GM21526 (cell line): Measurements from ENCODE around the gene HOXB4.

ENCODE experiments used
- ATAC-seq: cut with Tn5 transposase; IDR thresholded peaks from one replicate; pipeline ENCODE4 v1.9.1; 2021; ENCODE audit warnings: moderate library complexity; ENCODE audit not compliant: unreplicated experiment, low FRiP score

HOXB4 gene

GRCh38 chr17:48561884-48562810 lies 16.0 kb downstream of the HOXB4 start:
- no peak for ATAC-seq

DNA sequence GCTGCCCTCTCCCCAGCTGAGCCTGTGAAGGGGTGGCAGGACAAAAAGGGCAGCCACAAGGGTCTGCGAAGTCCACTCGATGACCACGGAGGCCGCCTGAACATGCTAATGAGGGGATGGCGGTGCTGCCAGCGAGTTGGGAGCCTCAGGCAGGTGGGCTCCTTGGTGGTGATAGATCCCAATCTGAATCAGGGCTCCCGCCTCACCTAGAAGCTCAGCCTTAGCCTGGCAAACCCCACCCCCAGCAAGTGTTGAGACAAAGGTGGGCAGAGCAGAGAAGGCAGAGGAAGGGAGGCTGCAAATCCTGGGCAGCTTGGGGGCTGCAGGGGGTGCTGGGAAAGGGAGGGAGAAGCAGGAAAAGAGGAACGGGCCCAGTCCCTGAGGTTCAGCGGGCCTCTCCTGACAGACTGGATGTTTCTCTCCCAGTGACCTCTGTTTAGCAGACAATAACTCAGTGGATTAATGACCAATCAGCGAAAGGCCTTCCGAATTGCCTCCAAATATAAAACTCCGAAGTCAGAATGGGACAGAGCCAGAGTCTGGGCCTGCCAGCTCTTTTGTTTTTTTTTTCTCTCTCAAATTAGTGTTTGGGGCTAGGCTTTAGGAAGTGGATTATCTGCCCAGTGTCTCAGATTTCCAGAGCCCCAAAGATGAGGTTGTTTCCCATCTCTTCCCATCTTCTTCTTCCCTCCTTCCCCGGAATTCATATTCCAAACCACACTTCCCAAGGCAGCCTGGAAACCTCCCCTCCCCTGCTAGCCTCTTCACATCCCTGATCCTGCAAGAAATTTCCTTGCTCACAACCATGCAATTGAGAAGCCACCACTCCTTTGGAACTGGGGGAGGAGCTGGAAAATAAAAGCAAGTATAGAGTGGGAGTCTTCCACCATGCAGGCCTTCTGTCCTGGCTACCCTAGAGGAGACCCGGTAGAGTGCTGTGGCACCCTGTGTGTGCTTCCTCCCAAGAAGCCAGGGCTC lies 18.0 kb downstream of the HOXB4 start:
- ATAC-seq, result no peak

DNA sequence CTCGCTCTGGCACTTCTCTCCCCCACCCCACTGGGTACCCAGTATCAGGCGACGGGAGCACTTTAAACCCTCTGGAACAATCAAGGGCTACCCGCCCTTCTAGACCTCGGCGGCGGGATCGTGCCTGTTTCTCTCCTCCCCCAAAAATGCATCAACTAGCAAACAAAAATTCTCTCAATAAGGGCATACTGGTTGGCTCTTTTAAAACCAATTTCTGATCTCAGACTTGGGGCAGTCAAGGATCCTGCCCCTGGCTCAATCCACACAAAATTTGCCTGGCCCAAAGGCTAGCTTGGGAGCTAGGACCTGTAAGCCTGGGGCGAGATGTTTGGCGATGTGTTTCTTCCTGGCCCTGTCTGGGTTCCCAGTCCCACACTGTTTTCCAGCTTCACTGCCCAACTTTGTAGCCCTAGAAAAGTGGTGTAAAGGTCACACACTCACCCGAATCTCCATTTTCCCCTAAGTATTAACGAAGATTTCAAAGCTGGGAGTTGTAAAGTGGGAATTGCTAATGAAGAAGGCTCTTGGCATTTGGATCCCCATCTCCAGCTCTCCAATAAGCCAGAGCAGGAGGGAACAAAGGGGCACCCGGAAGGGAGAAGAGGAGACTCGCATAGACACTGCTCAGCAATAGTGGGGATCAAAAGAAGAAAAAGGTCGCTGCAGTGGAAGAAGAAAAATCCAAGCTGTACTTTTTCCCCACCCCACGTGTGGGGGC lies 18.9 kb downstream of the HOXB4 start:
- no peak for ATAC-seq

DNA sequence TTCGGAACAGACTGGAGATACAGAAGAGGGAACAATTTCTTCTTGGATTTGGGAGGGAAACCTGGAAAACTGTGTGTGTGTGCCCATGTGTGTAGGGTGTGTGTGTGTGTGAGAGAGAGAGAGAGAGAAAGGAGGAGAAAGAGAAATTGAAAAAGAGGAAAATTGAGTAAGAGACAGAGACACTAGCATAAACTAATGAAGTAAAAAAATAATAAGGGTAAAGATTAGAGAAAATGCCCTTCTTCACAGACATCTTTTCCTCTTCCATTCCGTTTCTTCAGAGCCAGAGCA lies 19.4 kb downstream of the HOXB4 start:
- ATAC-seq, result no peak

- no peak for ATAC-seq
Measured at GRCh38 chr17:48558057-48558830, 19.9 kb downstream of the HOXB4 start.

DNA sequence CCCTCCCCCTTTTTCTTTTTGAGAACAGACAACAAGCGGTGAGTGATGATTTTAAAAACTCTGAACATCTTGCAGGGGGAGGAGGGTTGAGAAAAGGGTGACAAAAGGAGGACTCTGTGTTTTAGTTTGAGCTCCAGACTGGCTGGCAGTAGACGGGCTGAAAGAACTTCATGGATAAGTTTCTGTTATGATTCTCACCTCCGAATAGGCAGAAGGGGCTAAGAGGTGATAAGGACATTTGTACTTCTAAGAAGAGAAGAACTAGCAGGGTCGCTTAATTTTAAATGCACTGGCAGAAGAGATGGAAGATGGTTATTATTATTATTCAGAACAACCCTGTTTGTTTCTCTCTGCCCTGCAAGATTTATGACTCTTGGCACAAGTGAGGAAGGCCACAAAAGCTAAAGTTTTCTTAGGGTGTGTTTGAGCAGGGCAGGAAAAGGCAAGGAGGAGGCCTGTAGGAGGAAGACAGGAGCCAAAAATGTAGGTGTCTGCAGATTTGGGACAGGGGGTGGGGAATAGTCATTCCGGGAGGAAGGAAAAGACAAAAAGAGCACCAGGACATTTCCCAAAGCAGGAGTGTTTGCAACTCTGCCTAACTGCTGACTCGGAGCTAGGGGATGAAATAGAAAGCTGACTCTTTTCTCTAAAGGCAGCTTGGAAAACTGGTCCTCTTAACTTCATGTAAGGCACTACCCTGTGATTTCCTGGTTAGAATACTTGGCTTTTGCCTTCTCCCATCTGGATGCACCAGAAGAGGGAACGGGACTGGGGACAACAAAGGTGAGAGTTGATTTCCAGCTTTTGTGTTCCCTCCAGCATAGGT lies 21.4 kb downstream of the HOXB4 start:
- no peak for ATAC-seq

DNA sequence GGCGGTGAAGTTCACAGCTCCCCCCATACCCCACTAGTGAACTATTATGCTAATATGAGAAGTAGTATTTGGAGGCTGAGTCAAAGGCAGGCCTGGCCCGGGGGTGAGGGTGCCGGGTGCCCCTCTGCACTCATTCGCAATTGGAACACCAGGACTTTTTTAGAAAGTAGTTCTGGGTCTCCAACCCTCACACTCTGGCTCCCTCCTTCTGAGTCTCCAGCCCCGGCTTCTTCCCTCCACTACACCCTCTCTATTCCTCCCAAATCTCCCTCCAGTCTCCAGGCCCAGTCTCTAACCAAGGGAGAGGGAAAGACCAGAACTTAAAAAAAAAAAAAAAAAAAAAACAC lies 21.9 kb downstream of the HOXB4 start:
- no peak for ATAC-seq

- no peak for ATAC-seq
Measured at GRCh38 chr17:48555258-48556228, 22.6 kb downstream of the HOXB4 start.

DNA sequence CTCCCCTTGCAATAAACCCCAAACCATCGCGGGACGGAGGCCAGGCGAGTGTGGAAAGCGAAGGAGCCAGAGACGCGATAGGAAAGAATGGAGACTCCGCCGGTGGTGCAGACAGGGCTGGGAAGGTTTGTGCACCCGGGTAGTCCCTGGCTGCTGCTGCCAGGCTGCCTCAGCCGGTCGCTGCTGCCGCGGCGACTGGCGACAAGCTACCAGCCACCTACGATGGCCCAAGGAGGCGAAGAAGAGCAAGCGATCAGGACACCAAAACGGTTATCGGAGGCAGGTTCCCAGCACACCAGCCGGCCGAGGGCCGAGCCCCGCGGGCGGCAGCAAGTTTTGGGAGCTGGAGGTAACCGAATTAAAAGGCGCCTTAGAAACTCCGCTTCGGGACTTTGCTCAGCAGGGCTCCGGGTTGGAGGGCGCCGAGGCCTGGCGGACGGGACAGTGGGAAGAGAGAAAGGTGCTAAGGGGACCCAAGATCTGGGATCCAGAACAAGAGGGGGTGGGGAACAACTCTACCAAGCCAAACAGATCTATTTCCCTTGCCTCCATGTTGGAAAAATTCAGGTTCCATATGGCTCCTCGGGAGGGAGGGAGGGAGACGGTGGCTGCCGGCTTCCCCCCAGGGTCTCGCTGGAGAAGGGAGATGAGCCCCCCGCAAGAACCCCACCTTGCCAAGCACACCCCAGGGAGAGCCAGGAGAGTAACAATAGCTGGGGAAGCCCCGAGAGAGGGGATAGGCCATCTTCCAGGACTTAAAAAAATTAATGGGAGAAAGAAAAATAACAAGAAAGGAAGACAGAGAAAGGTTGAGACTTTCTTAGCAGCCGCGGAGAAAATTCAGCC lies 23.5 kb downstream of the HOXB4 start:
- no peak for ATAC-seq

- no peak for ATAC-seq
Measured at GRCh38 chr17:48553826-48554225, 24.3 kb downstream of the HOXB4 start.

GRCh38 chr17:48553190-48553547 lies 25.0 kb downstream of the HOXB4 start:
- ATAC-seq, result no peak

DNA sequence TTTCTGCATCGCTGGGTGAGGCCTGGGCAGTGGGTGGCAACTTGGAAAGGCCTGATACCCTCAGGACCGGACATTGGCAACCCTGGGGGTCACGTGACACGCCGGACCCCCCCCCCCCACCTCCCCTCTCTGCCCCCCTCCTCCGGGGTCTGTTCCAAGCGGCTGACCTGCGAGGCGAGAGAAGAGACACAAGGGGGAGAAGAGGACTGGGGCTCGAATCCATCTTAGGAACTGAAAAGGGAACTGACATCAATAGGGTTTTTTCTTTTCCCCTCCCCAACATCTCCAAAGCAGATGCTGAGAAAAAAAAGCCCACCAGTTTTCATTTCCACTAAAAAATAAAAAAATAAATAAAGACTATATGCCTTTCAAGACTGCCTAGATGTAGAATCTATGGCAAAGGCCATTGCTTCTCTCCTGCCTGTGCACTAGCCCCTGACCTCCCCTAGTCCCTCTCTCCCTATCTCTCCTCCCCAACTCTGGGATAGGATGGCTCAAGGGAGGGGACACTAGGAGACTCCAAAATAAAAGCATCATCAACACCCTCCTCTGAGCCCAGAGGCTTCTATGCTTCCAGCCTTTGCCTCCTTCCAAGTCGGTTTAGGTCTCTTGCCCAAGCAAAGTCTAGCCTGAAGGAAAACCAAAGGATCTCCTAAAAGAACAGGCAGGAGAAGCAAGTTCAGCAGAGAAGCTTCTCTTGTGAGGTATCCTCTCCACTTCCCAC lies 25.5 kb downstream of the HOXB4 start:
- no peak for ATAC-seq

- no peak for ATAC-seq
Measured at GRCh38 chr17:48551596-48552465, 26.3 kb downstream of the HOXB4 start.

- ATAC-seq, result no peak
Measured at GRCh38 chr17:48551214-48551555, 27.0 kb downstream of the HOXB4 start.

GRCh38 chr17:48550502-48551213 lies 27.5 kb downstream of the HOXB4 start:
- ATAC-seq, result no peak
